Measurements from ENCODE around the gene TUBB2A. TPM values are rescaled to one million over a fixed set of nuclear protein-coding genes. Genes with fewer than 3 reads are reported as not detected.

Gene TUBB2A
- total RNA-seq, 1 donor from 2014 or later: 177 TPM

DNA sequence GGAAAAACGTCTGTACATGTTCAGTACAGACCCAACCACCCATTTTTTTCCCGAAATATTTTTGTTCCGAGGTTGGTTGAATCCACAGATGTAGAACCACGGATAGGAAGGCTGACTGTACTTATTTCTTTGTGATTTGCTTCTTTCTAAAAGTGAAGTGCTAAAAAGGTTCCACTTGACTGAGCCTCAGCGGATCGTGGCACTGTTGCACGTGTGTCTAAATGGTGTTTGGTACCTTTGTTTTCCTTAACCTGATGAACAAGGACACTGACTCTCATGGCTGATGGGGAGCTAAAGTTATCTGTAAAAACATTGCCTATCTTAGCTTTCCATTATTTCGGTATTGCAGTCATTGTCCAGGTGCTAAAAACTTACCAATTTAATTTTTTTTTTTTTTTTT, 32.7 kb downstream of the TUBB2A start:
- no peak overlapping the region for H3K27ac Mint-ChIP-seq (ENCODE audit: unreplicated experiment)
- H3K27me3 Mint-ChIP-seq (ENCODE audit: low read depth): no peaks in the 10 kb centered on the region
- H3K36me3 Mint-ChIP-seq (ENCODE audit: low read depth): peaks cover 3% of the 10 kb centered on the region
- TF ChIP-seq, protein P1, sequence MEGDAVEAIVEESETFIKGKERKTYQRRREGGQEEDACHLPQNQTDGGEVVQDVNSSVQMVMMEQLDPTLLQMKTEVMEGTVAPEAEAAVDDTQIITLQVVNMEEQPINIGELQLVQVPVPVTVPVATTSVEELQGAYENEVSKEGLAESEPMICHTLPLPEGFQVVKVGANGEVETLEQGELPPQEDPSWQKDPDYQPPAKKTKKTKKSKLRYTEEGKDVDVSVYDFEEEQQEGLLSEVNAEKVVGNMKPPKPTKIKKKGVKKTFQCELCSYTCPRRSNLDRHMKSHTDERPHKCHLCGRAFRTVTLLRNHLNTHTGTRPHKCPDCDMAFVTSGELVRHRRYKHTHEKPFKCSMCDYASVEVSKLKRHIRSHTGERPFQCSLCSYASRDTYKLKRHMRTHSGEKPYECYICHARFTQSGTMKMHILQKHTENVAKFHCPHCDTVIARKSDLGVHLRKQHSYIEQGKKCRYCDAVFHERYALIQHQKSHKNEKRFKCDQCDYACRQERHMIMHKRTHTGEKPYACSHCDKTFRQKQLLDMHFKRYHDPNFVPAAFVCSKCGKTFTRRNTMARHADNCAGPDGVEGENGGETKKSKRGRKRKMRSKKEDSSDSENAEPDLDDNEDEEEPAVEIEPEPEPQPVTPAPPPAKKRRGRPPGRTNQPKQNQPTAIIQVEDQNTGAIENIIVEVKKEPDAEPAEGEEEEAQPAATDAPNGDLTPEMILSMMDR (conservative IDR thresholded peaks at IDR 0.05): no peak
- H3K4me3 Mint-ChIP-seq: no peak overlapping the region
- no peaks in the 10 kb centered on the region for H3K9me3 Mint-ChIP-seq
- no peak for DNase-seq (ENCODE audit: low read depth, low spot score)
- peaks cover 32% of the 10 kb centered on the region for H3K4me1 Mint-ChIP-seq

GRCh38 chr6:3122823-3123182, 34.5 kb downstream of the TUBB2A start:
- Mint-ChIP-seq H3K4me1 (peaks cover 44% of the 10 kb centered on the region), H3K9me3 (no peaks in the 10 kb centered on the region), H3K27ac (ENCODE audit: unreplicated experiment) (peak overlapping the region; percentile 93), H3K4me3 (peak overlapping the region; percentile 0), H3K36me3 (ENCODE audit: low read depth) (no peaks in the 10 kb centered on the region), H3K27me3 (ENCODE audit: low read depth) (no peaks in the 10 kb centered on the region)
- DNase-seq (ENCODE audit: low read depth, low spot score): no peak
- TF ChIP-seq, protein P1 (conservative IDR thresholded peaks at IDR 0.05): no peak

GRCh38 chr6:3120765-3121089, 36.6 kb downstream of the TUBB2A start:
- no peak overlapping the region for H3K27ac Mint-ChIP-seq (ENCODE audit: unreplicated experiment)
- H3K27me3 Mint-ChIP-seq (ENCODE audit: low read depth): no peaks in the 10 kb centered on the region
- DNase-seq (ENCODE audit: low read depth, low spot score): no peak
- H3K9me3 Mint-ChIP-seq: no peaks in the 10 kb centered on the region
- H3K36me3 Mint-ChIP-seq (ENCODE audit: low read depth): no peaks in the 10 kb centered on the region
- H3K4me1 Mint-ChIP-seq: peaks cover 43% of the 10 kb centered on the region
- H3K4me3 Mint-ChIP-seq: peak overlapping the region; percentile 50
- TF ChIP-seq, protein P1 (conservative IDR thresholded peaks at IDR 0.05): no peak

DNA sequence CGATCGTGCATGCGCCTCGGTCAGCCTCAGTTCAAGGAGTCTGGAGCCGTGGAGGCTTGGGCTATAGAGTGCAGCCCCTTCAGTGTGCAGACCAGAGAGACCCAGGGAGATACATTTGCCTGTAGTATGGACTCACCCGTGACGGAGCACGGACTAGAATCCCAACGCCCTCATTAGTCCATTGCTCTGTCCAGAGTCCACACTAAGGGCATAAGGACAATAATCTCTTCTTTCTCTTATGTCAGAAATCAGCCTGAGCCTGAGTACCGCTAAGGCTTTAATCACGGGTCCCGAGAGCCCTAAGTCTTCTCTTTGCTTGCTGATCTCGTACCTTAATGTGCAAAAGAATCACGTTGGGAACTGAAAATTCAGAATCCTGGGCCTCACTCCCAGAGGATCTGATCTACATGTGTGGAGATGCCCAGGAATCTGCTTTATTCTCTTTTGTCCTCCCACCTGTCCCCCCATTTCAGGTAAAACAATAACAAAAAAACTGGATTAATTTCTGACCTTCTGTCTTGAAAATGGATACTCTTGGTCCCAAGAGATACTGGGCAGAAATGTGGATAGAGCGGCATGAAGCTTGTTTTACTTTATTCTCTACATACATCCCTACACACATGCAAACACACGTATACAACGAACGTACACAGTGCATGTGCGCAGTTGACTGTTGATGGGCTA, 38.2 kb downstream of the TUBB2A start:
- TF ChIP-seq, protein P1 (conservative IDR thresholded peaks at IDR 0.05): no peak
- DNase-seq (ENCODE audit: low read depth, low spot score): no peak

DNA sequence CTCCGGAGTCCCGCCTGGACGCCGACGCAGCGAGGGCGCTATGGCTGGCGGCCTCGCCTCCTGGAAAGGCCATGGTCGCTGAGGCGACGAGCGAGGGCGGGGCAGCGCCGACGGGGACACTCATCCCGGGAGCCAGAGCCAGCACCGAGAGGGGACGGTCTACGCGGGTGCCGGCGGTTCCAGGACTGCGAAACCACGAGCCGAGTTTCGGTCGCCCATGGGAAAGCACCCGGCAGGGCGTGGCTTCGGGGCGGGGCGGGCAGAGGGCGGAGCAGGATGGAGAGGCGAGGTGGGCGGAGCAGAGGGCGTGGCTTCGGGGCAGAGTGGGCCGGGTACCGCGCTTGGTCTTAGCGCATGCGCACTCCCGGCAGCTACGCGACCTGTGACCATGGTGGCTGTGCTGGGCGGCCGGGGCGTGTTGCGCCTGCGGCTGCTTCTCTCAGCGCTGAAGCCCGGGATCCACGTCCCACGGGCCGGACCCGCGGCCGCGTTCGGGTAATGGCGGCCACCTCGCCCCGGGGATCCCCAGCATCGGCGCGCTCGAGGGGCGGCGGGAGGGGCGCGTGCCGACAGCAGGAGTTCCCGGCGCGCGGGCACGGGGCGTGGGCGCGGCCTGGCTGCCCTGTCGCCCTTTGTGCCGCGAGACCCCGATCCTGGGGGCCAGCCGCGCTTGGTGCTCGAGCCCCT, 38.8 kb downstream of the TUBB2A start, which contains the start of gene BPHL:
Gene BPHL, plus strand, starts transcription at position 359 of the 687 bp plus-strand sequence. Its CDS starts 30 bp downstream, at position 389.
- Mint-ChIP-seq H3K27ac (ENCODE audit: unreplicated experiment) (peak within 1 kb of the TSS; percentile 75), H3K4me3 (peak within 1 kb of the TSS; percentile 89), H3K9me3 (no peaks in the 10 kb centered on the region), H3K36me3 (ENCODE audit: low read depth) (no peaks in the 10 kb centered on the region), H3K27me3 (ENCODE audit: low read depth) (no peaks in the 10 kb centered on the region), H3K4me1 (peaks cover 36% of the 10 kb centered on the region)
- DNase-seq (ENCODE audit: low read depth, low spot score): peak; percentile 100
- TF ChIP-seq, protein P1 (conservative IDR thresholded peaks at IDR 0.05): no peak

More for the DNA sequence above, 38.2 kb downstream of the TUBB2A start:
- Mint-ChIP-seq H3K27me3 (ENCODE audit: low read depth) (no peaks in the 10 kb centered on the region), H3K27ac (ENCODE audit: unreplicated experiment) (peak overlapping the region; percentile 16), H3K4me1 (peaks cover 39% of the 10 kb centered on the region), H3K36me3 (ENCODE audit: low read depth) (no peaks in the 10 kb centered on the region), H3K9me3 (no peaks in the 10 kb centered on the region), H3K4me3 (peak overlapping the region; percentile 89)
